Measurements from ENCODE around the gene IGSF10.

Gene IGSF10

DNA sequence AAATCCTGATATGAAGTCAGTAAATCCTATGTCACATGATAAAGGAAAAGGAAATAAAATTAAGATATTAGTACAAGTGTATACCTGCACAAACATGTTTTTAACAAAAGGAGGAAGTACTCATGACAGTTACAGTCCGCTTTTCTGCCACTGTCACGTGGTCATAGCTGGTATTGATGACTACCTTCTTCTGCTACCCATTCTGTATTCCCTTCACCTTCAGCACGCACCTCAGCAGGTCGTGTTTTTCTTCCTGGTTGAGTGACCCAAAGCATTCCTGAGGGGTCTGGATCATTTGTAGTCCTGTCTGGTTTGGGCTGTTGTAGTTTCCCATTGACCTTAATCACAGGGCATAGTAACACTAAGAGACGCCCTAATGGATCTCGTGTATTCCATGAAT, 41.1 kb downstream of the IGSF10 start:
- DNase-seq (ENCODE audit: low read depth in 2 of 2): no peak

DNA sequence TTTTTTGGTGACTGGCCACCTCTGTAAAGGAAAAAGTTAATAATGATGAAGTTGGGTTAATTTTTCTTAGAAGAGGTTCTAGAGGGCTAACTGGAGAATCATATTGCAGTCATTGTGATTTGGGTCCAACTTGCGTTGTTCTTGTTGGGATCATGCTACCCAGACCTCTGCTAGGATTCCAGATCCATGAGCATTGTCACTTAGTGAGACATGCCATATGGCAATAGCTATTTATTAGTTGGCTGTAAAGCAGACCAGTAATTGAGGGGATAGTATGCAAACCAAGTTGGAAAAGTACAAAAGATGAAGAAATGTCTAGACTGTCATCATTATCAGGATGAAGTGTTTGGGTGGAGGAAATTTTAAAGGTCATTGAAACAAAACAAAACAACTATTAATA, 45.6 kb downstream of the IGSF10 start:
- no peak for DNase-seq (ENCODE audit: low read depth in 2 of 2)

DNA sequence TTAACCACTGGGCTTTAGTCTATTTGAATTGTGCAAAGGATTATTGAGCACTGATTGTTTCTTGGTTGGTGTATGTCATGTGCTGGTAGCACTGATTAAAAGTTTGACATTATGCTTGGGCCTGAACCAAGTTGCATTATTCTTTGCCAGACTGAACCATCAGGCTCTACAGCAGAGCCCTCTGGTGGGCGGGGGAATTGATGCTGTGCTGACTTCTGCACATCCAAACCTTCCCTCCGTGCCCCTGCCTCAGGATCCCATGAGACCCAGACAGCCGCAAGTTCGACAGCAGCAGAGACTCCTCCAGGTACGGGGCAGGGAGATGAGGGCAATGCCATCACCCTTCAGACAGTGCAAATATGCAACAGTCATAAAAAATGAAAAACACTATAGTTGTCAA, 47.9 kb downstream of the IGSF10 start:
- no peak for DNase-seq (ENCODE audit: low read depth in 2 of 2)
